Muscle layer of duodenum (tissue), 2 donors: ENCODE results near the gene SEMA3C.

Experiments
- H3K27ac ChIP-seq: one replicate; pipeline ENCODE4 v1.7.0; 2013; ENCODE audit warnings: mild to moderate bottlenecking, low read length
- H3K27me3 ChIP-seq: one replicate; pipeline ENCODE4 v1.7.0; 2013; ENCODE audit warnings: low read depth, mild to moderate bottlenecking, control low read depth, low read length
- H3K36me3 ChIP-seq, 2 donors: one replicate each; pipeline ENCODE4 v1.7.0; 2013; ENCODE audit warnings: low read length in 2 of 2, control low read depth in 1 of 2, mild to moderate bottlenecking in 1 of 2; ENCODE audit not compliant: insufficient read depth in 2 of 2, control insufficient read depth in 1 of 2
- H3K4me1 ChIP-seq, 2 donors: one replicate each; pipeline ENCODE4 v1.7.0; 2013; ENCODE audit warnings: low read length in 2 of 2, mild to moderate bottlenecking in 2 of 2, control low read depth in 1 of 2, moderate library complexity in 1 of 2; ENCODE audit not compliant: insufficient read depth in 2 of 2, control insufficient read depth in 1 of 2
- H3K4me3 ChIP-seq, 2 donors: one replicate each; pipeline ENCODE4 v1.7.0; 2013; ENCODE audit warnings: low read length in 2 of 2, low read depth in 1 of 2, mild to moderate bottlenecking in 1 of 2
- H3K9me3 ChIP-seq, 2 donors: one replicate each; pipeline ENCODE4 v1.7.0; 2013; ENCODE audit warnings: low read length in 2 of 2, control low read depth in 1 of 2, mild to moderate bottlenecking in 1 of 2; ENCODE audit not compliant: control insufficient read depth in 1 of 2
- donor health status: healthy.

The SEMA3C gene

GRCh38 chr7:80882213-80882801, 36.5 kb downstream of the SEMA3C start:
- Histone ChIP-seq H3K4me3 (no peak overlapping the region), H3K9me3 (no peaks in the 10 kb centered on the region), H3K36me3 (peaks cover 0 to 14% of the 10 kb centered on the region in 2 donors), H3K4me1 (peaks cover 15% of the 10 kb centered on the region in 2 donors), H3K27ac (no peak overlapping the region), H3K27me3 (no peaks in the 10 kb centered on the region)

GRCh38 chr7:80881351-80881900, 37.4 kb downstream of the SEMA3C start:
- Histone ChIP-seq H3K4me1 (peaks cover 15% of the 10 kb centered on the region in 2 donors), H3K4me3 (no peak overlapping the region), H3K36me3 (peaks cover 0 to 14% of the 10 kb centered on the region in 2 donors), H3K27ac (peak overlapping the region; percentile 42), H3K27me3 (no peaks in the 10 kb centered on the region), H3K9me3 (no peaks in the 10 kb centered on the region)

DNA sequence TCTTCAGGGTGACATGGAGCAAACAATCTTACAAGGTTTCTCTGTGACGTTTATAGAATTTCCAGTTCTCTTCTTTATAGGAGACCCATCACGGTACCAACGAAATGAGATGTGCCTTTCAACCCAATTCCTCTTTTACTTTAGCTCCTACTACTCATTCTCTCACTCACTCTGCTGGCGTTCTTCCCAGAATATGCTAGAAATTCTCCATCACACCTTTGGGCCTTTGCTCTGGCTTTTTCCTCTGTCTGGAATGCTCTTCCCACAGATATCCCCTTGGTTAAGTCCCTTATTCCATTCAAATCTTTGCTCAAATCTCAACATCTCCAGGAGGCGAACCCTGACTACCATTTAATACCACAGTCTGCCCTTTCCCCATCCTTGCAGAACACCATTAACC, 39.0 kb downstream of the SEMA3C start:
- no peak overlapping the region for H3K4me3 ChIP-seq
- H3K4me1 ChIP-seq = peaks cover 10 to 15% of the 10 kb centered on the region in 2 donors
- H3K27me3 ChIP-seq = no peaks in the 10 kb centered on the region
- H3K36me3 ChIP-seq = peaks cover 0 to 14% of the 10 kb centered on the region in 2 donors
- no peak overlapping the region for H3K27ac ChIP-seq
- no peaks in the 10 kb centered on the region for H3K9me3 ChIP-seq

- Histone ChIP-seq H3K9me3 (no peaks in the 10 kb centered on the region), H3K4me1 (peaks cover 0 to 6% of the 10 kb centered on the region in 2 donors)
Measured at GRCh38 chr7:80876894-80877414, 41.9 kb downstream of the SEMA3C start.

DNA sequence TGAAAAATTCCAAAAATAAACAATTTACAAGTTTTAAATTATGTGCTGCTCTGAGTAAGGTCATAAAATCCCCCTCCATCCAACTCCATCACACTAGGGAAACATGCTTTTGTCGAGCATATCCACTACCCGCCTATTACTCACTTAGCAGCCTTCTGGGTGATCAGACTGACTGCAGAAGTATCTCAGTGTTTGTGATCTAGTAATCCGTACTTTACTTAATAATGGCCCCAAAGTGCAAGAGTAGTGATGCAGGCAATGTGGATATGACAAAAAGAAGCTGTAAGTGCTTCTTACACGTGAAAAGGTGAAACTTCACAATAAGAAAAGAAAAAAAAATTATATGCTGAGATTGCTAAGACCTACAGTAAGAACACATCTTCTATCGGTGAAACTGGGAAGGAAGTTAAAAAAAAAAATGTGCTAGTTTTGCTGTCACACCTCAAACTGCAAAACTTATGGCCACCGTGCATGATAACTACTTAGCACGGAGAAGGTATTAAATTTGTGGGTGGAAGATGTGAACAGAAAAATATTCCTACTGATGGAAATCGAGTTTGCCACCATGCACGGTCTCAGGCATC, 43.2 kb downstream of the SEMA3C start:
- no peaks in the 10 kb centered on the region for H3K27me3 ChIP-seq
- no peak overlapping the region for H3K27ac ChIP-seq
- peaks cover 0 to 9% of the 10 kb centered on the region in 2 donors for H3K4me1 ChIP-seq
- no peaks in the 10 kb centered on the region for H3K36me3 ChIP-seq
- H3K4me3 ChIP-seq = no peak overlapping the region
- no peaks in the 10 kb centered on the region for H3K9me3 ChIP-seq

More at GRCh38 chr7:80876894-80877414, 41.9 kb downstream of the SEMA3C start:
- Histone ChIP-seq H3K36me3 (no peaks in the 10 kb centered on the region), H3K4me3 (no peak overlapping the region), H3K27me3 (no peaks in the 10 kb centered on the region), H3K27ac (no peak overlapping the region)

- Histone ChIP-seq H3K9me3 (no peaks in the 10 kb centered on the region), H3K4me1 (peaks cover 0 to 15% of the 10 kb centered on the region in 2 donors), H3K27ac (no peak overlapping the region), H3K4me3 (no peak overlapping the region), H3K36me3 (no peaks in the 10 kb centered on the region), H3K27me3 (no peaks in the 10 kb centered on the region)
Measured at GRCh38 chr7:80873140-80873539, 45.7 kb downstream of the SEMA3C start.

DNA sequence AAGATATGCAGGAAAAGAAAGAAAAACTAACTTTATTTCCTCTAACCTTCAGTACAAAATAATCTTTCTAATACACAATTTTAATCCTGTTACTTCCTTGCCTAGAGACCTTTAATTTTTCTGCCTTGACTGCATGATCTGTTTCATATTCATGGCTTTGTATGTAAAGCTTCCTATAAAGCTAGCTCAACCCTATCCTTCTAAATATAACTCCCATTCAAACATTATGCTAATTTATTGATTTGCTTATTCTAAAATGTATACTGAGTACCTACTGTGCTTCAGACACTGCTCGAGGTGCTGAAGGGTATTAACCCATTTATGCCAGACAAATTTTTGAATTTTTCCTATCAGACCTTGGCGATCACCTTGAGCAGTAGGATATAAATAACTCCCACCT, 47.6 kb downstream of the SEMA3C start:
- H3K27ac ChIP-seq = peak overlapping the region; percentile 40
- H3K36me3 ChIP-seq = no peaks in the 10 kb centered on the region
- peaks cover 0 to 15% of the 10 kb centered on the region in 2 donors for H3K4me1 ChIP-seq
- no peaks in the 10 kb centered on the region for H3K9me3 ChIP-seq
- H3K4me3 ChIP-seq = no peak overlapping the region
- H3K27me3 ChIP-seq = no peaks in the 10 kb centered on the region

- H3K27ac ChIP-seq = peak overlapping the region; percentile 40
- H3K4me1 ChIP-seq = peaks cover 0 to 15% of the 10 kb centered on the region in 2 donors
- H3K27me3 ChIP-seq = no peaks in the 10 kb centered on the region
- no peaks in the 10 kb centered on the region for H3K36me3 ChIP-seq
- H3K9me3 ChIP-seq = no peaks in the 10 kb centered on the region
- H3K4me3 ChIP-seq = no peak overlapping the region
Measured at GRCh38 chr7:80870813-80871212, 48.0 kb downstream of the SEMA3C start.

DNA sequence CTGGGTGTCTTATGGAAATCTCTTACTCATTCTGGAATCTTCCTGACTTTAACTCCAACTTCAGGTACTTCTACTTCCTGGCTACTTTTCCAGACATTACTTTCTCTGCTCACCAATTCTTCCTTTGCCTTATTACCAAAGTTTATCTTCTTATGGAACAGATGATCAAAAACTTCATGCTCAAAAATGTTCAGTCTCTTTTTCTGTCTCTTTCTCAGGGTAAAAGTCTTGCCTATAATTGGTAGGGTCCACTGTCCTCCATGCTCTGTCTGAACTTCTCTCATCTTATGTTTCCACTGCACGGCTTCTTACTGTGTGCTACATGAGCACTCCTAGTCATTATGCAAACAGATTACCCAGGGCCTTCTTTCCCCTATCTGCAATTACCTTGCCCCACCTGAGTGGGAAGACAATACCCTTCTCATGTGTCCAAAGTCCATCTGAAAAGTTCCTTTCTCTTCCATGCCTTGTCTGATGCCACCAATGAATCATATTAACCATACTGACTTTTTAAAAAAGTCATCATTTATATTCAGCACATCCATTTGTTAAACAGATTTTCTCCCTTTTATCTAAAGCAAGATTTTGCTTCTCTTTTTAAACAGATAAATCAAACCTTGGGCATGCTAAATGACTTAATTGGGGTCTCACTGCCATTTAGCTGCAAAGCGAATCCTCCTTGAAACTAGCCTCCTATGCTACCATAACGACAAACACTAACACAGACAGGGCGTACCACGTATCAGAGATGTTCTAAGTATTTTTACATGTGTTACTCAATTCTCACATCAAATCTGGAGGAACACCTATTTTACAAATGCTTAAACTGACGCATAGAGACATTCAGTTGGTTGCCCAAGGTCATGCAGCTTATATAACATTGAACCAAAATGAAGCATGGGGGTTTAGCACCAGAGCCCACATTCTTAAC, 48.8 kb downstream of the SEMA3C start:
- H3K9me3 ChIP-seq = no peaks in the 10 kb centered on the region
- peaks cover 0 to 15% of the 10 kb centered on the region in 2 donors for H3K4me1 ChIP-seq
- no peaks in the 10 kb centered on the region for H3K27me3 ChIP-seq
- peak overlapping the region; percentile 52 for H3K27ac ChIP-seq
- H3K36me3 ChIP-seq = no peaks in the 10 kb centered on the region
- H3K4me3 ChIP-seq = no peak overlapping the region

DNA sequence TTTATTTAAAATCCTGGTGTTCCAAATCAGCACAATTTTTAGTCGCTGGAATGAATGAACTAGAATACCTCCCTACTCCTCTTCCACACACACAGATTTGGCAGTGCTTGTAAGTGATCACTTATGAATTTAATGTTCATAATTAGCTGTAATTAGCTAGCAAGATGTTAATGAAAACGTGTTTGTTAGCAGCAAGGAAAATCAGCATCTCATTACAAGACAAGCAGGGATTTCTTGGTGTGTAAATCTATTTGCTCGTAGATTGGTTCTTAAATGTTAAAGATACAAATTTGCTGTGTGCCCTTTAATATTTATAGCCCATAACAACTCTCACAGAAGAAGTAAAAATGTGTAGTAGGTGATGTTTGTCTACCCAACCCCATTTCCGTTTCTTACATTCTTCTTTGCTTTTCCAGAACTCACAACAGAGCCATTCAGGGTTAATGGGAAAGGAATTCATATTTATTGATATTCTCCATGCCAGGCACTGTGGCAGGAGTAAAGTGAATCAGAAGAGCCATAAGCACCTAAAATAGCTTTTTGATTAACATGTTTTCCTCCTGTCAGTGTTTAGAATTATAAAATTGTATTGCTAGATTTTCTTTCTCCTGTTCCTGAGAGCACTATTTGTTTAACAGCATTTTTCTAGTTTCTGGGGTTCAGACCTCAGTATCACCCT, 49.6 kb downstream of the SEMA3C start:
- Histone ChIP-seq H3K4me3 (no peak overlapping the region), H3K9me3 (no peaks in the 10 kb centered on the region), H3K4me1 (peaks cover 0 to 15% of the 10 kb centered on the region in 2 donors), H3K36me3 (no peaks in the 10 kb centered on the region), H3K27ac (peak overlapping the region; percentile 52), H3K27me3 (no peaks in the 10 kb centered on the region)
